ENCODE results near the gene RECQL. TPM values are rescaled to one million over a fixed set of nuclear protein-coding genes. Genes with fewer than 3 reads are reported as not detected.
"Not testable (repeated sequence)": the region's sequence is repeated elsewhere in the genome, so short reads cannot be mapped to it uniquely, and the experiment has no call there.

The RECQL gene
- total and polyA plus RNA-seq, 2 of the 4 experiments (the other 2 are of a cell fraction) = 29.4 to 67.0 TPM

- intact Hi-C loops (cut with micrococcal nuclease); H4K5ac ChIP-seq (ENCODE audit: low read depth, low read length); H3K4ac ChIP-seq (ENCODE audit: low read depth, low read length); H2AFZ ChIP-seq (replicated peaks; ENCODE audit: low read length, poor library complexity); H3K79me1 ChIP-seq (ENCODE audit: low read depth in 1 of 2, low read length in 2 of 2); DNase-seq; H4K8ac ChIP-seq (ENCODE audit: low read depth in 2 of 2, low read length in 2 of 2); H2AK5ac ChIP-seq (ENCODE audit: low read depth, low read length); H3K23ac ChIP-seq (ENCODE audit: low read depth, low read length); H3K56ac ChIP-seq (ENCODE audit: extremely low read depth, insufficient read depth, low read length); H3K14ac ChIP-seq (replicated peaks; ENCODE audit: low read depth, low read length); H3K9me1 ChIP-seq (ENCODE audit: insufficient read depth, low read length); H3K18ac ChIP-seq (ENCODE audit: low read depth, low read length); H3K4me2 ChIP-seq (ENCODE audit: low read depth, low read length); H2BK20ac ChIP-seq (ENCODE audit: low read depth, low read length); H4K91ac ChIP-seq (ENCODE audit: insufficient read depth, low read depth, low read length); H2AK9ac ChIP-seq (replicated peaks; ENCODE audit: low read depth, low read length, poor library complexity); POLR2A ChIA-PET (ENCODE audit: unreplicated experiment); ATAC-seq (ENCODE audit: low read depth); dilution Hi-C loops (cut with HindIII; ENCODE audit: low sequenced_read_pairs, unreplicated experiment); H3K4me1 ChIP-seq (ENCODE audit: control insufficient read depth, insufficient read depth, low read length); BruUV-seq (replicated peaks); H2BK120ac ChIP-seq (ENCODE audit: low read depth, low read length); H3K36me3 ChIP-seq (ENCODE audit: control insufficient read depth, insufficient read depth, low read length); H3K27me3 ChIP-seq (ENCODE audit: control insufficient read depth, insufficient read depth, low read length); H2BK15ac ChIP-seq (ENCODE audit: low read depth, low read length); H2BK5ac ChIP-seq (ENCODE audit: low read depth, low read length, poor library complexity, severe bottlenecking); CTCF ChIA-PET; H3K27ac ChIP-seq (ENCODE audit: insufficient read depth, low read length); H3K9ac ChIP-seq (ENCODE audit: low read depth, low read length); H3K9me3 ChIP-seq (ENCODE audit: control insufficient read depth, insufficient read depth, low read length); in situ Hi-C loops (cut with MboI; ENCODE audit: low sequenced_read_pairs); H4K20me1 ChIP-seq (ENCODE audit: insufficient read depth, low read length); H3K4me3 ChIP-seq (ENCODE audit: insufficient read depth, low read depth, low read length): not testable (repeated sequence)
- no CpG with 5 or more reads among the region's 2 CpGs for WGBS, 2 experiments (ENCODE audit: extremely low coverage in 2 of 2, insufficient read length in 1 of 2)
Observed at GRCh38 chr12:21467334-21467733, 34.1 kb downstream of the RECQL start.
